ENCODE results near the gene THBS3.
"Not testable (repeated sequence)": the region's sequence is repeated elsewhere in the genome, so short reads cannot be mapped to it uniquely, and the experiment has no call there.

THBS3 gene

GRCh38 chr1:155207806-155208540, at the start of gene THBS3:
TSS of gene THBS3 (minus strand) at chr1:155207897. CDS start at chr1:155207876, 21 bp downstream.
- Mint-ChIP-seq H3K9me3 (ENCODE audit: low read depth) (no peaks in the 10 kb centered on the region), H3K27me3 (no peaks in the 10 kb centered on the region)

DNA sequence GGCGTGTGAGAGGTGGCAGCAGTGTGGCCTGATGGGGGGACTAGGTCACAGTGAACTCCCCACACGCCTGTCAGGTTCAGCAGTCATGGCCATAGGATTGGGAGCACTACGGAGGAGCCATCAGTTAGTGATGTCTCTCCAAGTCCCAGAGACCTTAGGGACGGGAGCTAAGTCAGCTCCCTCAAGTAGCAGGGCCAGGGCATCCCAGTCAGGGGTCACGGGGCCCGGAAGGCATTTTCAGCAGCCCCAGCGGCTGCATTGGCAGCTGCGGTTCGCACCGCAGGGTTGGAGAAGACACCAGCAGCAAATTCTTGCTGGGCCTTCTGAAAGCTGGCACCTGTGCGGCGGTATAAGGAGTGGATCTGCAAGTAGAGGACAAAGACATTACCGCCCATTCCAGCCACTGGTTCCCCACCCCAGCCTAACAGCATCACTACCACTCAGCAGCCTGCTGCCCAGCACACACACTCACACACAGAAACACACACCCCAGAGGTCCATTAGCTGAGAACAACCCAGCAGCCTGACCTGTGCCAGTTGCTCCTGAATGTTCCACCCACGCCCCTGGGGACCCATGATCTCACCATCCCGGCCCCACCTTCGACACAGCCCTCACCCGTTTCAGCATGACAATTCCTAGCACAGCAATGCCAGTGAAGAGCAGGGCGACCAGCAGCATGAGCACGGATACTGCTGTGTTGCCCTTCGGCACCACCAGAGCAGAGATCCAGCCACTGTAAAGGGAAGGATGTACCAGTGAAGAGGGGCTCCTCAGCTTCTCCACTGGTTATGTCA, 48.6 kb upstream of the THBS3 start:
- Mint-ChIP-seq H3K4me3 (peak overlapping the region; percentile 78), H3K4me1 (ENCODE audit: low read depth) (peaks cover 35% of the 10 kb centered on the region), H3K36me3 (peaks cover 10% of the 10 kb centered on the region), H3K27me3 (no peaks in the 10 kb centered on the region), H3K9me3 (ENCODE audit: low read depth) (no peaks in the 10 kb centered on the region), H3K27ac (peak overlapping the region; percentile 28)

More at GRCh38 chr1:155207806-155208540, at the start of gene THBS3:
- Mint-ChIP-seq H3K27ac (peak within 1 kb of the TSS; percentile 90), H3K4me3 (peak within 1 kb of the TSS; percentile 95), H3K36me3 (no peaks in the 10 kb centered on the region), H3K4me1 (ENCODE audit: low read depth) (peaks cover 18% of the 10 kb centered on the region)

- H3K27ac Mint-ChIP-seq: peak within 1 kb of the TSS; percentile 73
- H3K36me3 Mint-ChIP-seq: peaks cover 8% of the 10 kb centered on the region
- no peaks in the 10 kb centered on the region for H3K27me3 Mint-ChIP-seq
- H3K9me3 Mint-ChIP-seq (ENCODE audit: low read depth): no peaks in the 10 kb centered on the region
- peak within 1 kb of the TSS; percentile 87 for H3K4me3 Mint-ChIP-seq
- peaks cover 33% of the 10 kb centered on the region for H3K4me1 Mint-ChIP-seq (ENCODE audit: low read depth)
These were observed 47.7 kb upstream of the THBS3 start, which contains the start of gene ENTREP3 for GRCh38 chr1:155255243-155256007. TSS of gene ENTREP3 (minus strand) at chr1:155255483. CDS start at chr1:155254877, 606 bp downstream.

DNA sequence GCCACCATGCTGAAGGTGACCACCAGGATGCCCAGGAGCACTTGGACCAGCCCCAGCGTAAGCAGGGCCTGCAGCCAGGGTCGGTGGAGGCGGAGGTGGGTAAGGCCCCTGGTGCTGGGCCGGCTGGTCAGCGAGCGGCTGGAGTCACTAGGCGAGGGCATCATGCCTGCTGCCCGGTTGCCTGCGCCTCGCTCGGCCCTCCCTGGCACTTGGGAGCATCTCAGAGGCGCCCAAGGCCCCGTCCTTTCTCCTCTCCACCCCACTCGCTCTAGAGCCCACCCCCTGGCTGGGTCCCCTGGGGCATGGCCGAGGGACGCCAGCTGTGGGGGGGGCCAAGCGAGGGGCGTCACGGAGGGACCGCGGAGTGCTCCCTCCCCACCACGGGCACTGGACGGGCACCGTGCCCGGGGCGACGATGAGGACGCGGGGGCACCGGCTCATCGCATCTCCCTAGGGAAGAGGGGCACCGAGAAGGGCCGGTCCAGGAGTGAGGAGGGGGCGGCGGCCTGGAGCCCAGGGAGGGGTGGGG, 47.1 kb upstream of the THBS3 start:
- Mint-ChIP-seq H3K36me3 (peaks cover 8% of the 10 kb centered on the region), H3K27ac (peak overlapping the region; percentile 73), H3K9me3 (ENCODE audit: low read depth) (no peaks in the 10 kb centered on the region), H3K4me1 (ENCODE audit: low read depth) (peaks cover 32% of the 10 kb centered on the region), H3K27me3 (no peaks in the 10 kb centered on the region), H3K4me3 (peak overlapping the region; percentile 87)

DNA sequence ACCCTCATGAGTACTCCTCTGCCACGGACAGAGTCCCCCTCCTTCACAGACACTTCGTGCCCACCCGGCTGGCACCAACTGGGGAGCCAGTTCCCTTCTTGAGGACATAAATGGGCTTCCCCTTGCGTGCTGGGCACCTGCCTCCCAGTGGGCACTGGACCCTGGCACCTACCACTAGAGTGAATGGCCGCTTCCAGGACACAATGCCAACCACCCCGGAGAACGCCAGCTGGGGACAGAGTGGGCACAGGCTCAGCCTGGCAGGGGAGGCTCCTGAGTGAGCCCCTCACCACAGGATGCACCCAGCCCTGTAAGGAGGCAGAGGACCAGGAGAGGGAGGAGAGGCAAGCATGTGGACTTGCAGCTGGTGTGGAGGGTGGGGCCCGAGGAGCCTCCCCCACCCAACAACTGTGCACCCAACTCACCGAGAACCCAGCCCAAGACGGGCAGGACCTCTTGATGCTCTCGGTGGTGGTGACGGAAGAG, 46.6 kb upstream of the THBS3 start:
- Mint-ChIP-seq H3K9me3 (ENCODE audit: low read depth) (no peaks in the 10 kb centered on the region), H3K4me1 (ENCODE audit: low read depth) (peaks cover 32% of the 10 kb centered on the region), H3K27ac (peak overlapping the region; percentile 73), H3K36me3 (peaks cover 8% of the 10 kb centered on the region), H3K27me3 (no peaks in the 10 kb centered on the region), H3K4me3 (peak overlapping the region; percentile 87)

GRCh38 chr1:155253797-155254196, 46.1 kb upstream of the THBS3 start:
- H3K27ac Mint-ChIP-seq: peak overlapping the region; percentile 75
- no peaks in the 10 kb centered on the region for H3K27me3 Mint-ChIP-seq
- peaks cover 32% of the 10 kb centered on the region for H3K4me1 Mint-ChIP-seq (ENCODE audit: low read depth)
- peak overlapping the region; percentile 87 for H3K4me3 Mint-ChIP-seq
- no peaks in the 10 kb centered on the region for H3K9me3 Mint-ChIP-seq (ENCODE audit: low read depth)
- H3K36me3 Mint-ChIP-seq: peaks cover 8% of the 10 kb centered on the region

DNA sequence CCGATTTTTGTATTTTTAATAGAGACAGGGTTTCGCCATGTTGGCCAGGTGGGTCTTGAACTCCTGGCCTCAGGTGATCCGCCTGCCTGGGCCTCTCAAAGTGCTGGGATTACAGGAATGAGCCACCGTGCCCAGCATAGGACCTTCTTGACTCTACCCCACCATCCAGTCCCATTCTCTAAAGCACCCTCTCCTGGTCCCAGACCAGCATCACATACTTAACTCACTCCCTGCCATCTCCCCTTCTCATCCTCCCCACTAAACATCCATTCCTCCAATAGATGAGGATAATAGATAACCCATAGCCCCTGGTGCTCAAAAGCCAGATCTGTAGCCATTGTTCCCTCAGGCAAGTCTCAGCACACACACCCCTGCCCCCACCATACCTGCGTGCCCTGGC, 45.5 kb upstream of the THBS3 start:
- Mint-ChIP-seq H3K9me3 (ENCODE audit: low read depth) (no peaks in the 10 kb centered on the region), H3K27ac (no peak overlapping the region), H3K27me3 (no peaks in the 10 kb centered on the region), H3K4me3 (peak overlapping the region; percentile 87), H3K4me1 (ENCODE audit: low read depth) (peaks cover 31% of the 10 kb centered on the region), H3K36me3 (peaks cover 8% of the 10 kb centered on the region)

- Mint-ChIP-seq H3K4me1 (ENCODE audit: low read depth) (peaks cover 29% of the 10 kb centered on the region), H3K9me3 (ENCODE audit: low read depth) (no peaks in the 10 kb centered on the region), H3K27me3 (no peaks in the 10 kb centered on the region), H3K4me3 (no peak overlapping the region), H3K27ac (no peak overlapping the region), H3K36me3 (no peaks in the 10 kb centered on the region)
These were observed 43.9 kb upstream of the THBS3 start for GRCh38 chr1:155251566-155251965.

DNA sequence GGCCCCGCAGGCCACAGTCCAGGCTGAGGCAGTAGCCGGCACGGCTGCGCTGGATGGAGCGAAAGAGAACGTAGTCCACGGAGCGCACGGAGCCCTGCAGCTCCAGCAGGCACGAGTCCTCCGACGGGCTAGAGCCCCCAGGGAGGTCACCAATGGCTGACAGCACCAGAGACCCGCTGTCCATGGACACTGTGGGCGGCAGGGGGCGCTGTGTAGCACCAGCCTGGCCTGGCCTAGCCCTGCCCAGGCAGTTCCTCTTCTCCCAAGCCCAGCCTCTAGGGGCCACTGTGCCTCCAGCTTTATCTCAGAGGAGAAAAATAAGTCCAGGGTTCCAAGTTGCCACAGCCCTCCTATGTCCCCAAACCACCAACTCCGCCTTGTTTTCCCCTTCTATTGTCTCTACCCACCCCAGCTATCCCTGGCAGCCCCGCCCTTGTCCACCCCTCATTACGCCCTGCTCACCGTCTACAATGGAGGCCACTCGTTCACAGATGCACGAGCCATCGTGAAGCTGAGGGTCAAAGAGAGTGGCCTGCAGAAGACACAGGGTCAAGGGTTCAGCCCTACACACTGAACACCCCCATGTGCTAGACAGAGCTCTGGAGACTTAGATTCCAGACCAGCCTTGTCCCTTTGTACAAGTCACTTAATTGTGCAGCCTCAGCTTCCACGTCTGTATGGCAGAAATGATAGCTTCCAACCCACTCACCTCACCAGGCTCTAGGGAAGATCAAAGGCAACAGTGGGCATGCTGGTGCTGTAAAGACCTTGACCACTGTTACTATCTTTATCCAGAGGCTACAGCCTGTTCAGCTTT, 43.1 kb upstream of the THBS3 start:
- H3K27ac Mint-ChIP-seq: peak overlapping the region; percentile 34
- peak overlapping the region; percentile 67 for H3K4me3 Mint-ChIP-seq
- H3K4me1 Mint-ChIP-seq (ENCODE audit: low read depth): peaks cover 30% of the 10 kb centered on the region
- no peaks in the 10 kb centered on the region for H3K27me3 Mint-ChIP-seq
- H3K9me3 Mint-ChIP-seq (ENCODE audit: low read depth): no peaks in the 10 kb centered on the region
- H3K36me3 Mint-ChIP-seq: no peaks in the 10 kb centered on the region

GRCh38 chr1:155250246-155250632, 42.5 kb upstream of the THBS3 start:
- Mint-ChIP-seq H3K4me1 (ENCODE audit: low read depth) (peaks cover 24% of the 10 kb centered on the region), H3K9me3 (ENCODE audit: low read depth) (no peaks in the 10 kb centered on the region), H3K27me3 (no peaks in the 10 kb centered on the region), H3K36me3 (no peaks in the 10 kb centered on the region), H3K4me3 (peak overlapping the region; percentile 74), H3K27ac (no peak overlapping the region)

DNA sequence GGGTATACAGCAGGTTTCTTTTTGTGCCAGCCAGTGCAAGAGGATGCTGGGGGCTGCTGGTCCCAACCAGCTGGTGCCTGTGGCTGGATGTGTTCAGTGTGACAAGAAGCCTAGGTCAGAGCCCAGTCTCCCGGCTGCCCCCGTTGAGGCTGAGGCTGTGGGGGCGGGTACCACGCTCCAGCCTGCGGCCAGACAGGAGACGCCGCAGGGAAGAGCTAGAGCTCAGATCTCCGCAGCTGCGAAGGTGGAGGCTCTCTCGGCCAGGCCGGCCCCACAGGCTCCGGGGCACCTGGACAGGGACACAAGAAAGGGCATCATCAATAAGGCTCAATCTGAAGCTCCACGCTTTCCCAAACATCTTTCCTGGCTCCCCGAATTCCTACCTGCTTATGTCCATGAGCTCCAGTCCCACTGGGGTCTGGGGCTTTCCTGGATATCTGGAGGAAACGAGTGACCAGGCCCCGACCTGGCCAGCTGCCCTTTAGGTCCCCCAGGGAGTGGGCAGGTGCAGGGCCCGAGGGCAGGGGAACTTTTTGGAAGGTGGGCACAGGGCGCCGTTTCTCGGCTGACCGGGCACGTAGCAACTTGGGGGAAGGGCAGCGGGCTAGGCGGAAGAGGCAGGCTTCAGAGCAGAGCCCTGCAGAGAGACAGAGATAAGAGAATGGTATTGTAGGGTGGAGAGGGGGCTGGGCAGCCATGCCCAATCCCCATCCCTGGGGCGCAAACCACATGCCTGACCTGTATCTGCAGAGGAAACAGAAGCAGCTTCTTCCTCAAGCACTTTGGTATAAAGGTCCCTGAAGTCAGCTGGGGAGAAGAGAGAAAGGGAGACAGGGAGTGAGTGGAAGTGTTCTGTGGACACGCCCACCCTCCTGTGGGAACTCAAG, 40.2 kb upstream of the THBS3 start:
- Mint-ChIP-seq H3K27me3 (no peaks in the 10 kb centered on the region), H3K27ac (peak overlapping the region; percentile 34), H3K36me3 (no peaks in the 10 kb centered on the region), H3K4me3 (no peak overlapping the region), H3K9me3 (ENCODE audit: low read depth) (no peaks in the 10 kb centered on the region), H3K4me1 (ENCODE audit: low read depth) (peaks cover 27% of the 10 kb centered on the region)

- not testable (repeated sequence) for H3K4me3 Mint-ChIP-seq; H3K27ac Mint-ChIP-seq; H3K36me3 Mint-ChIP-seq; H3K27me3 Mint-ChIP-seq; H3K9me3 Mint-ChIP-seq (ENCODE audit: low read depth)
- peaks cover 34% of the 10 kb centered on the region for H3K4me1 Mint-ChIP-seq (ENCODE audit: low read depth)
These were observed 39.1 kb upstream of the THBS3 start for GRCh38 chr1:155246796-155247195.

DNA sequence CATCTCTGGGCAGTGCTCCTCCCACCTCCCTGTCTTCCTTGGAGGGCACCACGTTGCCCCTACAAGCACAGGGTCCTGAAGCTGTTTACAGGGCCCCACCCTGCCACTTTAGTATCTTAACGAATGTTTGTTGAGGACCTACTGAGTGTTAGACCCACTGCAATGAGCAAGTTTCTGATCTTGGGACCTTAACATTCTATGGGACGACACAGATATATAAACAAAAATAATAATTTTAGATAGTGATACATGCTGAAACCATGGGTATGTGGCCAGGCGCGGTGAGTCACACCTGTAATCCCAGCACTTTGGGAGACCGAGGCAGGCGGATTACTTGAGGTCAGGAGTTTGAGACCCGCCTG, 37.4 kb upstream of the THBS3 start:
- peaks cover 44% of the 10 kb centered on the region for H3K4me1 Mint-ChIP-seq (ENCODE audit: low read depth)
- peak overlapping the region; percentile 96 for H3K27ac Mint-ChIP-seq
- H3K36me3 Mint-ChIP-seq: no peaks in the 10 kb centered on the region
- no peaks in the 10 kb centered on the region for H3K9me3 Mint-ChIP-seq (ENCODE audit: low read depth)
- no peaks in the 10 kb centered on the region for H3K27me3 Mint-ChIP-seq
- H3K4me3 Mint-ChIP-seq: peak overlapping the region; percentile 80
